ENCODE data around the gene MAJIN.
"Not testable (repeated sequence)": the region's sequence is repeated elsewhere in the genome, so short reads cannot be mapped to it uniquely, and the experiment has no call there.

MAJIN gene

GRCh38 chr11:64996327-64996709, 24.4 kb upstream of the MAJIN start:
- POLR2A ChIA-PET = interaction anchor here (0.9 to 1.3 kb wide), 4 partner anchors 17 to 151 kb away, joined by 3 to 7 read pairs (median 3); partner anchors contain the start of genes ARL2, CDCA5 and ZFPL1
- TF ChIP-seq L3MBTL2 (conservative IDR thresholded peaks at IDR 0.05) = no peak

DNA sequence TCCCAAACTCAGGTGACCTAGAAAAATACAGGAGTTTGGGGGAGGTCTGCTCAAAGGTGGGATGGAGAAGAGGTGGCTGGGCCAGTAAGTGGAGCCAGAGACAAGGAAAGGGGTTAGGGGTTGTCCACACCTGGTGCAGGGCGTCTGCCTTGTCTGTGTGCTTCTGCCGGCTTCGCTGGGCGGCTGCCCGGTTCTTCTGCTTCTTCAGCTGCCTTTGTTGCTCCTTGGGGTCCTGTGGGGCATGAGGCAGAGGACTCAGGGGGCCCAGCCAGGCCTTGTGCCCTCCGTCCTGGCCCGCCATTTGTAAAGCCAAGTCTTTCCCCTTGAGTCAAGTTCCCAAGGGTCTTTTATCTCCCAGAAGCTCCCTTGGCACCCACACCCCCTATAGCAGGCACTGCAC, 22.4 kb upstream of the MAJIN start:
- TF ChIP-seq HDGF (IDR thresholded peaks at IDR 0.05; ENCODE audit: borderline replicate concordance) (no peak), FOXM1 (IDR thresholded peaks at IDR 0.05; ENCODE audit: borderline replicate concordance) (no peak), BHLHE40 (IDR thresholded peaks at IDR 0.05; ENCODE audit: borderline replicate concordance) (no peak), FOXA1 (IDR thresholded peaks at IDR 0.05) (no peak), ZNF384 (IDR thresholded peaks at IDR 0.05) (no peak), SUZ12 (IDR thresholded peaks at IDR 0.05) (no peak), NFRKB (IDR thresholded peaks at IDR 0.05) (no peak), CTBP1 (IDR thresholded peaks at IDR 0.05; ENCODE audit: borderline replicate concordance) (no peak), PKNOX1 (IDR thresholded peaks at IDR 0.05) (no peak), LEF1 (IDR thresholded peaks at IDR 0.05; ENCODE audit: borderline replicate concordance) (no peak), SP1 (IDR thresholded peaks at IDR 0.05) (no peak), L3MBTL2 (conservative IDR thresholded peaks at IDR 0.05) (no peak), TARDBP (IDR thresholded peaks at IDR 0.05) (no peak)
- DNase-seq (ENCODE audit: extremely low spot score) = no peak
- ChIA-PET CTCF (no interaction called here), POLR2A (no interaction called here)

More at GRCh38 chr11:64996327-64996709, 24.4 kb upstream of the MAJIN start:
- DNase-seq (ENCODE audit: extremely low spot score) = no peak
- CTCF ChIA-PET = interaction anchor here (0.6 to 1.5 kb wide), 6 partner anchors 16 to 642 kb away, joined by 3 to 6 read pairs (median 3); partner anchors contain the start of genes SIPA1 and SNX15

DNA sequence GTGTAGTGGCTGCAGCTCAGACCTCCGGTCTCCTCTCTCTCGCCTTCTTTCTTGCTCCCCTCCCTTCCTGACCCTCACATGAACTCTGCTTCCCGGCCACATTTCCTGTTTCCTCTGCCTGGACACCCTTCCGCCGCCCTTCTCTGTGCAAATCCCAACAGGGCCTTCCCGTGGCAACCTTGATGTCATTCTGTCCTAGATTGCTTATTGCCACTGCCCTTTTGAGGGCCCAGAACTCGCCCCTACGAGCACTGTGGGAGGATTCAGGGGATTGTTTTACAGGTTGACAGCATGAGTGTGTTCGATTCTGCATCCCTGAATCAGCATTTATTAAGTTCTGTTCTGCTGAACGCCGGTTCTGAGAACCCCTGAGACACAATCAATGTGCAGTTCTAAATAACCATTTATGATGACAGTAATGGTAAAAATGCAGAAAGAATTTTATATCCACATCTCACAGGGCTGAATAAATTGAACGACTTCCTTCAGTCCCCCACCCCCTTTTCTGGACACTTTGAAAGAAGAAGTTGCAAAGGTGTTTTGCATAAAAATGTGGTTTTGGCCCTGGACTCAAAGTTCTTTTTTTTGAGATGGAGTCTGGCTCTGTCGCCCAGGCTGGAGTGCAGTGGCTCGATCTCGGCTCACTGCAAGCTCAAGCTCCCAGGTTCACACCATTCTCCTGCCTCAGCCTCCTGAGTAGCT, 18.5 kb upstream of the MAJIN start:
- no peak for TF ChIP-seq PKNOX1 (IDR thresholded peaks at IDR 0.05)
- TF ChIP-seq NFRKB (IDR thresholded peaks at IDR 0.05) = no peak
- TF ChIP-seq FOXA1 (IDR thresholded peaks at IDR 0.05) = no peak
- no peak for TF ChIP-seq ARNT (IDR thresholded peaks at IDR 0.05)
- no peak for TF ChIP-seq CTBP1 (IDR thresholded peaks at IDR 0.05; ENCODE audit: borderline replicate concordance)
- no peak for TF ChIP-seq L3MBTL2 (conservative IDR thresholded peaks at IDR 0.05)
- no peak for TF ChIP-seq SP1 (IDR thresholded peaks at IDR 0.05)
- TF ChIP-seq FOXM1 (IDR thresholded peaks at IDR 0.05; ENCODE audit: borderline replicate concordance) = no peak
- TF ChIP-seq HDGF (IDR thresholded peaks at IDR 0.05; ENCODE audit: borderline replicate concordance) = no peak
- no peak for TF ChIP-seq TARDBP (IDR thresholded peaks at IDR 0.05)
- no peak for TF ChIP-seq ELF4 (IDR thresholded peaks at IDR 0.05)
- no peak for TF ChIP-seq BHLHE40 (IDR thresholded peaks at IDR 0.05; ENCODE audit: borderline replicate concordance)
- TF ChIP-seq LEF1 (IDR thresholded peaks at IDR 0.05; ENCODE audit: borderline replicate concordance) = no peak
- no peak for TF ChIP-seq SUZ12 (IDR thresholded peaks at IDR 0.05)
- no peak for TF ChIP-seq FOXK2 (IDR thresholded peaks at IDR 0.05)
- TF ChIP-seq ZNF384 (IDR thresholded peaks at IDR 0.05) = no peak
- no peak for DNase-seq (ENCODE audit: extremely low spot score)
- ChIA-PET POLR2A (no interaction called here), CTCF (no interaction called here)

GRCh38 chr11:64989416-64989815, 17.5 kb upstream of the MAJIN start:
- ChIA-PET CTCF (no interaction called here), POLR2A (no interaction called here)
- TF ChIP-seq HDGF (IDR thresholded peaks at IDR 0.05; ENCODE audit: borderline replicate concordance) = no peak
- TF ChIP-seq TARDBP (IDR thresholded peaks at IDR 0.05) = no peak
- TF ChIP-seq NFRKB (IDR thresholded peaks at IDR 0.05) = no peak
- no peak for TF ChIP-seq FOXK2 (IDR thresholded peaks at IDR 0.05)
- TF ChIP-seq LEF1 (IDR thresholded peaks at IDR 0.05; ENCODE audit: borderline replicate concordance) = no peak
- TF ChIP-seq ELF4 (IDR thresholded peaks at IDR 0.05) = no peak
- no peak for TF ChIP-seq PKNOX1 (IDR thresholded peaks at IDR 0.05)
- no peak for TF ChIP-seq ARNT (IDR thresholded peaks at IDR 0.05)
- no peak for TF ChIP-seq ZNF384 (IDR thresholded peaks at IDR 0.05)
- no peak for TF ChIP-seq FOXM1 (IDR thresholded peaks at IDR 0.05; ENCODE audit: borderline replicate concordance)
- TF ChIP-seq FOXA1 (IDR thresholded peaks at IDR 0.05) = no peak
- no peak for TF ChIP-seq BHLHE40 (IDR thresholded peaks at IDR 0.05; ENCODE audit: borderline replicate concordance)
- no peak for TF ChIP-seq L3MBTL2 (conservative IDR thresholded peaks at IDR 0.05)
- no peak for TF ChIP-seq SUZ12 (IDR thresholded peaks at IDR 0.05)
- no peak for TF ChIP-seq SP1 (IDR thresholded peaks at IDR 0.05)
- no peak for DNase-seq (ENCODE audit: extremely low spot score)

DNA sequence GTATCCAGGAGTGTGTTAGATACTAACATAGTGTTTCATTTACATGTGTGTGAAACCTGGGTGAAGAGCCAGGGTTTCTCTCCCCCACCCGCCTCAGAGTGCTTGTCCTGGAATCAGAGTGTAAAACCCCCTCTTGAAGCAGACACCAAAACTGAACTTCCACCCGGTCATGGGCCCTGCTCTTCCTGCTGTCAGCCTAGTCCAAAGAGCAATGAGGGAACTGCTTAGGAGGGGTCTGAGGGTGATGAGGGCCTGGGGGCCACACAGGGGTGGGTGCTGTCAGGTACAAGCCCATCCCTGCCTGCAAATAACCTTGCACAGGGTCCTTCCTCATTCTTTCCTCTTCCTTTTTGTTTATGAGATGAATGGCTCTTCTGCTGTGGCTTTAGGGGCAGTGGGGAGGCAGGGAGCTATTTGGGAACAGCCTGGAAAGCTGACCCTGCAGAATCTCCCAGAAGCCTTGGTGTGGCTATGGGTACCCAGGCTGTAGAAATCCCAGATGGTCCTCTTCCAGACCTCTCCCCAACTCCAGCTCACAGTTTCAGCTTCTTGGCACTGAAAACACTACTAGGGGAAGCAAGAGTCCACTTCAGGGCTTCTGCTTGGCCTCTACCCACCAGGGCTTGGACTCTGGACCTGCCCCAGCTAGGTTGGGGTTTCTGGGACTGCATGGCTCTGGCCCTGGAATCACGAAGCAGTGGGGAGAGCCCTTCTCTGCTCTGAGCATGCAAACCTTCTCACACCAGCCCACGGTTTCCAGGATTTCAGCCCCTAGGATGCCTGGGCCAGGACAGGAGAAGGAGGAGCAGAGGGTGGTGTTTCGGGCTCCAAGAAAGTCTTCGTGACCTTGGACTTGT, 16.3 kb upstream of the MAJIN start:
- POLR2A ChIA-PET = no interaction called here
- TF ChIP-seq ZNF384 (IDR thresholded peaks at IDR 0.05) (no peak), LEF1 (IDR thresholded peaks at IDR 0.05; ENCODE audit: borderline replicate concordance) (no peak), TARDBP (IDR thresholded peaks at IDR 0.05) (no peak), SUZ12 (IDR thresholded peaks at IDR 0.05) (no peak), HDGF (IDR thresholded peaks at IDR 0.05; ENCODE audit: borderline replicate concordance) (no peak), ARNT (IDR thresholded peaks at IDR 0.05) (no peak), ELF4 (IDR thresholded peaks at IDR 0.05) (no peak), FOXA1 (IDR thresholded peaks at IDR 0.05) (no peak), CTBP1 (IDR thresholded peaks at IDR 0.05; ENCODE audit: borderline replicate concordance) (no peak), FOXM1 (IDR thresholded peaks at IDR 0.05; ENCODE audit: borderline replicate concordance) (no peak), L3MBTL2 (conservative IDR thresholded peaks at IDR 0.05) (no peak), FOXK2 (IDR thresholded peaks at IDR 0.05) (no peak), PKNOX1 (IDR thresholded peaks at IDR 0.05) (no peak), SP1 (IDR thresholded peaks at IDR 0.05) (no peak), BHLHE40 (IDR thresholded peaks at IDR 0.05; ENCODE audit: borderline replicate concordance) (no peak), NFRKB (IDR thresholded peaks at IDR 0.05) (no peak)
- DNase-seq (ENCODE audit: extremely low spot score) = no peak
- CTCF ChIA-PET = no interaction called here

GRCh38 chr11:64983339-64983738, 11.4 kb upstream of the MAJIN start:
- DNase-seq (ENCODE audit: extremely low spot score); CTCF ChIA-PET; POLR2A ChIA-PET: not testable (repeated sequence)
